ENCODE data around the gene MTHFSD. TPM values are rescaled to one million over a fixed set of nuclear protein-coding genes. Genes with fewer than 3 reads are reported as not detected.

MTHFSD gene
- total RNA-seq, 1 experiment from 2014 or later: 4.7 TPM

DNA sequence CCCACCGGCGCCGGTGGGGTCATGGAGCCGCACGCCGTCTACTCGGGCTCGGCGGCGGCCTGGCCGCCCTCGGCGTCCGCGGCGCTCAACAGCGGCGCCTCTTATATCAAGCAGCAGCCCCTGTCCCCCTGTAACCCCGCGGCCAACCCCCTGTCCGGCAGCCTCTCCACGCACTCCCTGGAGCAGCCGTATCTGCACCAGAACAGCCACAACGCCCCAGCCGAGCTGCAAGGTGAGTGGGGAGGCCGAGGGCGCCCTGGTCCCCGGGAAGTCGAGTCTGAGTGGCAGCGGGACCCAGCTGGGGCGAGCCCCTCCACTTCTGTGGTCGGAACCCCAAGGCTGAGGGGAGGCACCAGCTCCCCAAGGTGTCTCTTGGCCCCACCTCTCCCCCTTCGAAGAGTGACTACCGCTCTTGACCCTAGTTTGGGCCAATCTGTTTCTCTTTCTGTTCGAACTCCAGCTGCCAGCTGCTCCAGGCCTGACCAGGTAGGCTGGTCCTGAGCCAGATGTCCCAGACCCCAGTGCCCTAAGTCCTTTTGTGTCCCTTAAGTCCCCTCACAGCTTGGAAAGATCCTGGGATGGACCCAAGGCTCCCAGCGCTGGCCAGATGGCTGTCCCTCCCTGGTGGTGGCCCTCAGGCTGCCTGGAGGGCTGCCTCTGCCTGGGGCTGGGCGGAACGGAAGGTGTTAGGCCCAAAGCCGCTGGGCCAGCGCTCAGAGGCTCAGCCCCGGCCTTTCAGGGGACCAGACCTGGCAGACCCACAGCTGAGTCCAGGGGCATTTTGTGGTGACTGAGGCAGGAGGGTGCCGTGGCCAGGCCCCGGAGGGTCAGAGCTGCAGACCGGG lies 43.5 kb downstream of the MTHFSD start:
- Histone ChIP-seq H3T11ph (ENCODE audit: low read length) (no peak overlapping the region), H4K20me1 (ENCODE audit: control insufficient read depth, insufficient read depth, insufficient read length) (no peaks in the 10 kb centered on the region), H3K4me2 (ENCODE audit: insufficient read depth, insufficient read length, low read length) (no peak overlapping the region), H2AK5ac (ENCODE audit: insufficient read length, low read length) (no peak overlapping the region), H3K27me3 (ENCODE audit: insufficient read depth, low read length) (peaks cover 94% of the 10 kb centered on the region), H4K5ac (ENCODE audit: insufficient read length, low read depth, low read length) (no peak overlapping the region), H2BK12ac (ENCODE audit: insufficient read length, low read depth, low read length) (no peak overlapping the region), H3K4ac (ENCODE audit: low read depth, low read length) (no peak overlapping the region), H3K23ac (ENCODE audit: insufficient read length, low read depth, low read length) (no peak overlapping the region), H3K4me1 (ENCODE audit: insufficient read depth, low read length) (no peaks in the 10 kb centered on the region), H4K8ac (replicated peaks; ENCODE audit: insufficient read length, low read depth, low read length) (no peak overlapping the region), H3K79me2 (ENCODE audit: insufficient read depth, low read length) (no peaks in the 10 kb centered on the region), H3K9ac (ENCODE audit: extremely low read depth, insufficient read length, low read length) (no peak overlapping the region), H3K14ac (ENCODE audit: insufficient read depth, low read length) (no peak overlapping the region), H3K9me3 (ENCODE audit: control insufficient read depth, low read depth, low read length) (no peaks in the 10 kb centered on the region), H4K91ac (ENCODE audit: insufficient read length, low read depth, low read length) (no peak overlapping the region), H2AFZ (ENCODE audit: low read length) (no peak overlapping the region), H2BK20ac (ENCODE audit: low read depth, low read length, poor library complexity, severe bottlenecking) (no peak overlapping the region), H3K79me1 (ENCODE audit: insufficient read depth, low read depth, low read length, poor library complexity, severe bottlenecking) (no peaks in the 10 kb centered on the region), H2BK5ac (ENCODE audit: insufficient read length, low read length) (no peak overlapping the region), H3K23me2 (ENCODE audit: insufficient read length, low read depth, low read length, poor library complexity, severe bottlenecking) (peaks cover 12% of the 10 kb centered on the region), H2BK15ac (ENCODE audit: low read depth, low read length) (peak overlapping the region; percentile 27; the same call in 1 of the 2 replicates), H3K56ac (ENCODE audit: insufficient read length, low read depth, low read length) (no peak overlapping the region), H3K27ac (ENCODE audit: insufficient read length, low read depth, low read length) (no peak overlapping the region), H2BK120ac (ENCODE audit: low read depth, low read length, poor library complexity, severe bottlenecking) (no peak overlapping the region), H3K18ac (ENCODE audit: insufficient read length, low read depth, low read length) (no peak overlapping the region)
- Mint-ChIP-seq H3K4me3 (peak overlapping the region in 1 of 2 experiments; percentile 71; a peak in 2 of 5 replicates), H3K4me1 (peaks cover 18 to 56% of the 10 kb centered on the region in 2 experiments), H3K9me3 (peaks cover 4 to 11% of the 10 kb centered on the region in 2 experiments; a peak in 3 of 5 replicates), H3K36me3 (ENCODE audit: insufficient read depth in 1 of 3, low read depth in 3 of 3) (0 out of 7 replicates have a peak, but pooled peaks cover 0 to 2% (median 0%) of the 10 kb centered on the region in 3 experiments), H3K27me3 (ENCODE audit: low read depth) (peaks cover 99% of the 10 kb centered on the region), H3K27ac (no peak overlapping the region)
- no CpG with 5 or more reads among the region's 44 CpGs for WGBS (ENCODE audit: extremely low coverage, insufficient read length, low lambda C conversion rate)
- TF ChIP-seq CTCF (conservative IDR thresholded peaks at IDR 0.05): no peak
- DNase-seq: peak; percentile 44
